GM23338 (cell line): Measurements from ENCODE around the gene STAB2. TPM values are rescaled to one million over a fixed set of nuclear protein-coding genes. Genes with fewer than 3 reads are reported as not detected.

Source experiments
- ATAC-seq: fragments of 200-7000 bp; cut with Tn5 transposase; 3 replicates; pipeline ENCODE4 v1.9.1; 2020
- DNase-seq: peaks from one replicate; pipeline ENCODE4 v3.0.0-alpha.2; 2015; ENCODE audit warnings: low spot score
- H2AFZ ChIP-seq: fragments of 200-600 bp; sonication (generic); 2 replicates; pipeline ENCODE4 v1.8.0; 2016; ENCODE audit warnings: antibody characterized with exemption, mild to moderate bottlenecking, moderate library complexity
- H3F3A ChIP-seq: fragments of 200-600 bp; sonication (generic); replicated peaks from 2 replicates; pipeline ENCODE4 v1.8.0; 2017; ENCODE audit warnings: antibody characterized with exemption, mixed run types, low read depth
- H3K27ac ChIP-seq: fragments of 200-600 bp; sonication (generic); 2 replicates; pipeline ENCODE4 v1.6.1; 2016; ENCODE audit warnings: low read depth
- H3K27me3 ChIP-seq: fragments of 200-600 bp; sonication (generic); 2 replicates; pipeline ENCODE4 v1.8.0; 2016; ENCODE audit warnings: mild to moderate bottlenecking, mixed run types, moderate library complexity; ENCODE audit not compliant: insufficient read depth
- H3K36me3 ChIP-seq: fragments of 200-600 bp; sonication (generic); 2 replicates; pipeline ENCODE4 v1.8.0; 2016; ENCODE audit warnings: mild to moderate bottlenecking; ENCODE audit not compliant: insufficient read depth
- H3K4me1 ChIP-seq: fragments of 200-600 bp; sonication (generic); 2 replicates; pipeline ENCODE4 v1.8.0; 2016; ENCODE audit warnings: mild to moderate bottlenecking, moderate library complexity; ENCODE audit not compliant: insufficient read depth
- H3K4me2 ChIP-seq: fragments of 200-600 bp; sonication (generic); 2 replicates; pipeline ENCODE4 v1.7.1; 2017; ENCODE audit warnings: mixed run types
- H3K4me3 ChIP-seq: fragments of 200-600 bp; sonication (generic); 2 replicates; pipeline ENCODE4 v1.6.1; 2016; ENCODE audit warnings: mixed run types
- H3K79me2 ChIP-seq: fragments of 200-600 bp; sonication (generic); replicated peaks from 2 replicates; pipeline ENCODE4 v1.8.0; 2017; ENCODE audit warnings: mild to moderate bottlenecking; ENCODE audit not compliant: insufficient read depth
- H3K9me2 ChIP-seq: fragments of 200-600 bp; sonication (generic); 2 replicates; pipeline ENCODE4 v1.8.0; 2017; ENCODE audit not compliant: insufficient read depth
- H4K20me1 ChIP-seq: fragments of 200-600 bp; sonication (generic); replicated peaks from 2 replicates; pipeline ENCODE4 v1.8.0; 2017; ENCODE audit warnings: mild to moderate bottlenecking; ENCODE audit not compliant: insufficient read depth
- H3K27ac Mint-ChIP-seq: 2 replicates; pipeline ENCODE4 v1.8.0; 2020; ENCODE audit warnings: inconsistent platforms, mild to moderate bottlenecking, moderate library complexity, mixed read lengths
- H3K27me3 Mint-ChIP-seq: 3 replicates; pipeline ENCODE4 v1.8.0; 2022; ENCODE audit warnings: low read depth, mild to moderate bottlenecking, moderate library complexity, mixed read lengths, inconsistent platforms; ENCODE audit not compliant: insufficient read depth, poor library complexity
- H3K36me3 Mint-ChIP-seq: 3 replicates; pipeline ENCODE4 v1.8.0; 2021; ENCODE audit warnings: low read depth, mild to moderate bottlenecking, inconsistent platforms, moderate library complexity, mixed read lengths
- H3K4me1 Mint-ChIP-seq: 3 replicates; pipeline ENCODE4 v1.8.0; 2020; ENCODE audit warnings: mild to moderate bottlenecking, inconsistent platforms, mixed read lengths
- H3K4me3 Mint-ChIP-seq: 3 replicates; pipeline ENCODE4 v1.8.0; 2021; ENCODE audit warnings: moderate library complexity, mild to moderate bottlenecking, inconsistent platforms, mixed read lengths
- H3K9me3 Mint-ChIP-seq: 3 replicates; pipeline ENCODE4 v1.8.0; 2020; ENCODE audit warnings: moderate library complexity, mild to moderate bottlenecking, inconsistent platforms, mixed read lengths
- CREB1 ChIP-seq: fragments of 250-450 bp; sonication (Bioruptor Pico); IDR thresholded peaks from 2 replicates; pipeline ENCODE4 v1.5.0; 2020; ENCODE audit warnings: low read depth, mild to moderate bottlenecking, moderate library complexity
- NANOG ChIP-seq: IDR thresholded peaks from 2 replicates; pipeline ENCODE4 v1.6.1; 2016; ENCODE audit warnings: antibody characterized with exemption, borderline replicate concordance
- REST ChIP-seq: IDR thresholded peaks from one replicate; pipeline ENCODE4 v1.6.1; 2018; ENCODE audit warnings: antibody characterized with exemption; ENCODE audit not compliant: unreplicated experiment
- ZNF114 ChIP-seq: fragments of 250-450 bp; sonication (Bioruptor Pico); IDR thresholded peaks from 2 replicates; pipeline ENCODE4 v1.5.0; 2020; ENCODE audit warnings: mild to moderate bottlenecking, moderate library complexity
- ZNF331 ChIP-seq: fragments of 250-450 bp; sonication (Bioruptor Pico); IDR thresholded peaks from 2 replicates; pipeline ENCODE4 v1.5.0; 2020; ENCODE audit warnings: low read depth, mild to moderate bottlenecking, moderate library complexity
- ZNF462 ChIP-seq: fragments of 250-450 bp; sonication (Bioruptor Pico); IDR thresholded peaks from 2 replicates; pipeline ENCODE4 v1.5.0; 2020; ENCODE audit warnings: mild to moderate bottlenecking, moderate library complexity
- polyA plus RNA-seq: library from polyadenylated mRNA; unstranded; fragments of >200 nt; fragmentation: Nextera tagmentation; extraction: Ambion mirVana; gene quantifications from 2 replicates; pipeline ENCODE4 v1.2.1, GENCODE V29; 2016
- total RNA-seq: library from RNA; depleted of rRNA; stranded (reverse); fragments of >200 nt; shearing (Covaris generic); gene quantifications from 2 replicates; pipeline ENCODE4 v1.2.3, GENCODE V29; 2014

The STAB2 gene
- total and polyA plus RNA-seq, 2 experiments from 2014 or later: 0.14 TPM; not detected in 1

- TF ChIP-seq ZNF462: no peak
Measured at GRCh38 chr12:103736572-103736971, 149.5 kb downstream of the STAB2 start (continued).

- Histone ChIP-seq H4K20me1 (no peaks in the 10 kb centered on the region), H3K27me3 (no peaks in the 10 kb centered on the region), H3K27ac (no peak overlapping the region), H3K4me3 (no peak overlapping the region), H3K79me2 (no peaks in the 10 kb centered on the region), H3K36me3 (no peaks in the 10 kb centered on the region), H3K4me2 (no peak overlapping the region), H3F3A (no peaks in the 10 kb centered on the region), H3K4me1 (no peaks in the 10 kb centered on the region), H2AFZ (no peak overlapping the region), H3K9me2 (no peaks in the 10 kb centered on the region; the same call in 1 of the 2 replicates)
- Mint-ChIP-seq H3K9me3 (peaks cover 4% of the 10 kb centered on the region; the same call in 1 of the 3 replicates), H3K27me3 (peaks cover 3% of the 10 kb centered on the region), H3K4me1 (no peaks in the 10 kb centered on the region), H3K27ac (no peak overlapping the region), H3K36me3 (no peaks in the 10 kb centered on the region), H3K4me3 (no peak overlapping the region)
- DNase-seq (no peak), ATAC-seq (no peak)
- TF ChIP-seq NANOG (no peak), ZNF114 (CRISPR knock-in tag) (no peak), CREB1 (CRISPR knock-in tag) (no peak), ZNF331 (no peak), ZNF462 (no peak), REST (no peak)
Measured at GRCh38 chr12:103737881-103738280, 150.8 kb downstream of the STAB2 start.
